ENCODE measurements around the gene SHLD1. TPM values are rescaled to one million over a fixed set of nuclear protein-coding genes. Genes with fewer than 3 reads are reported as not detected.
A peak's percentile ranks its signal among the peaks of the same experiment; 100 is the strongest.

Gene SHLD1
- total and polyA plus RNA-seq, 7 donors, result 3.7 to 16.8 (median 8.6) TPM

DNA sequence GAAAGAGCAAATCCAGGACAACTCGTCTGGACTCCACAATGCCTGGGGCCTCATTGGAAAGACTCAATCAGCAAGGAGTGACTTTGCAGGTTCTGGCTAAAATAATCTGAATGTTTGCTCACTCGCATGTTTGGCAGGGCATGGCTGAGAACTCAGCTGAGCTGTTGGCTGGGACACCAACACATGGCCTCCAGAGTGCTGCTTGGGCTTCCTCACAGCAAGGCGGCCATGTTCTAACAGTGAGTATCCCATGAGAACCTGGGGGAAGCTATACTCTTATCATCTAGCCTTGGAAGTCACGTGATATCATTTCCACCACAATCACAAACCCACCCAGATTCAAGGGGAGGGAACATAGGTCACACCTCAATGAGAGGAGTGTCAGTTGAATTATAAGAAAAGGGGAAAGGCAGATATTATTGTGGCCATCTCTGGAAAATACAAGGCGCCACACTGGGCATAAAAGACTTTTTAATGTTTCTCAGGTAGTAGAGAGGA is 23.1 kb upstream of the SHLD1 start:
- H3K27me3 ChIP-seq (ENCODE audit: insufficient read depth in 3 of 3, low read length in 2 of 3), result no peaks in the 10 kb centered on the region
- WGBS, 3 donors, result 71 to 85% (median 81%) methylated on average over 5 of the region's 5 CpGs
- no peaks in the 10 kb centered on the region for H3K9me3 ChIP-seq
- DNase-seq, result no peak
- H3K36me3 ChIP-seq (ENCODE audit: insufficient read depth in 1 of 2, low read depth in 1 of 2), result no peaks in the 10 kb centered on the region
- intact Hi-C loops (cut with DNase I), result no loop called here
- TF ChIP-seq, protein P1, sequence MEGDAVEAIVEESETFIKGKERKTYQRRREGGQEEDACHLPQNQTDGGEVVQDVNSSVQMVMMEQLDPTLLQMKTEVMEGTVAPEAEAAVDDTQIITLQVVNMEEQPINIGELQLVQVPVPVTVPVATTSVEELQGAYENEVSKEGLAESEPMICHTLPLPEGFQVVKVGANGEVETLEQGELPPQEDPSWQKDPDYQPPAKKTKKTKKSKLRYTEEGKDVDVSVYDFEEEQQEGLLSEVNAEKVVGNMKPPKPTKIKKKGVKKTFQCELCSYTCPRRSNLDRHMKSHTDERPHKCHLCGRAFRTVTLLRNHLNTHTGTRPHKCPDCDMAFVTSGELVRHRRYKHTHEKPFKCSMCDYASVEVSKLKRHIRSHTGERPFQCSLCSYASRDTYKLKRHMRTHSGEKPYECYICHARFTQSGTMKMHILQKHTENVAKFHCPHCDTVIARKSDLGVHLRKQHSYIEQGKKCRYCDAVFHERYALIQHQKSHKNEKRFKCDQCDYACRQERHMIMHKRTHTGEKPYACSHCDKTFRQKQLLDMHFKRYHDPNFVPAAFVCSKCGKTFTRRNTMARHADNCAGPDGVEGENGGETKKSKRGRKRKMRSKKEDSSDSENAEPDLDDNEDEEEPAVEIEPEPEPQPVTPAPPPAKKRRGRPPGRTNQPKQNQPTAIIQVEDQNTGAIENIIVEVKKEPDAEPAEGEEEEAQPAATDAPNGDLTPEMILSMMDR (IDR thresholded peaks at IDR 0.05), result no peak
- H3K27ac ChIP-seq, result no peak overlapping the region
- H3K4me1 ChIP-seq, result no peaks in the 10 kb centered on the region
- no peak overlapping the region for H3K4me3 ChIP-seq
- no peak for ATAC-seq

DNA sequence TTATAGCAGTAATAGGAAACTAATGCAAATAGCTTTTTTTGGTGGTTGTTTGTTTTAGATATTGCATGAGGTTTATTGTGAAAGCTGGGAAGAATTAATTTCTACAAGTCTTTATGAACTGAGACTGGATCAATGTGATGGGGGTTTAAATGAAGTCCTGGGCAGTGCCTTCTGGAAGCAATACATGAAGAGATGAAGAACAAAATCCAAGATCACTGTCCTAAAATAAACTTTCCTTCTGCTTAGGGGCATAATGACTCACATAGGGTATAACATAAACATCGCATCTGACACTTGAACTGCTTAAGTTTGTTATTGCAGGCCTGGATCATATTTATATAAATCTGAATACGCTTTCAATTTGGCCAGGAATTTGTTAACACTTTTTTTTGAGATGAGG is 20.9 kb upstream of the SHLD1 start:
- no peaks in the 10 kb centered on the region for H3K9me3 ChIP-seq
- H3K4me3 ChIP-seq, result no peak overlapping the region
- 97 to 100% (median 98%) methylated on average over 2 of the region's 2 CpGs for WGBS, 3 donors
- no peaks in the 10 kb centered on the region for H3K4me1 ChIP-seq
- ATAC-seq (no peak), DNase-seq (no peak)
- no peak overlapping the region for H3K27ac ChIP-seq
- no peaks in the 10 kb centered on the region for H3K27me3 ChIP-seq (ENCODE audit: insufficient read depth in 3 of 3, low read length in 2 of 3)
- intact Hi-C loops (cut with DNase I), result no loop called here
- H3K36me3 ChIP-seq (ENCODE audit: insufficient read depth in 1 of 2, low read depth in 1 of 2), result no peaks in the 10 kb centered on the region
- TF ChIP-seq, protein P1 (IDR thresholded peaks at IDR 0.05), result no peak

DNA sequence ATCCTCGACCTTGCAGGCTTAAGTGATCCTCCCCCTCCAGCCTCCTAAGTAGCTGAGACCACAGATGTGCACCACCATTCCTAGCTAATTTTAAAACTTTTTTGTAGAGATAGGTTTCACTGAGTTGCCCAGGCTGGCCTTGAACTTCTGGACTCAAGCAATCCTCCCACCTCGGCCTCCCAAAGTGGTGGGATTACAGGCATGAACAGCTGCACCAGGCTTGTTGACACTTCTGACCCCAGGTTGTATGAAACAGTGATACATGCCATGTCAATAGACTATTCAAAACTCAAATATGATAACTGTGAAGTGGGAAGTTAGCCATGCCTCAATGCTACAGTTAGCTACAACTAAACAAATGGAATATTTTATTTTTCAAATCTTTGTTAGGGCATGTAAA is 20.1 kb upstream of the SHLD1 start:
- TF ChIP-seq, protein P1 (IDR thresholded peaks at IDR 0.05), result no peak
- Histone ChIP-seq H3K4me1 (no peaks in the 10 kb centered on the region), H3K27me3 (ENCODE audit: insufficient read depth in 3 of 3, low read length in 2 of 3) (no peaks in the 10 kb centered on the region), H3K4me3 (no peak overlapping the region), H3K27ac (no peak overlapping the region), H3K36me3 (ENCODE audit: insufficient read depth in 1 of 2, low read depth in 1 of 2) (no peaks in the 10 kb centered on the region), H3K9me3 (no peaks in the 10 kb centered on the region)
- intact Hi-C loops (cut with DNase I), result no loop called here
- DNase-seq (no peak), ATAC-seq (no peak)
- WGBS, 3 donors, result 87 to 91% (median 89%) methylated on average over 2 of the region's 2 CpGs

DNA sequence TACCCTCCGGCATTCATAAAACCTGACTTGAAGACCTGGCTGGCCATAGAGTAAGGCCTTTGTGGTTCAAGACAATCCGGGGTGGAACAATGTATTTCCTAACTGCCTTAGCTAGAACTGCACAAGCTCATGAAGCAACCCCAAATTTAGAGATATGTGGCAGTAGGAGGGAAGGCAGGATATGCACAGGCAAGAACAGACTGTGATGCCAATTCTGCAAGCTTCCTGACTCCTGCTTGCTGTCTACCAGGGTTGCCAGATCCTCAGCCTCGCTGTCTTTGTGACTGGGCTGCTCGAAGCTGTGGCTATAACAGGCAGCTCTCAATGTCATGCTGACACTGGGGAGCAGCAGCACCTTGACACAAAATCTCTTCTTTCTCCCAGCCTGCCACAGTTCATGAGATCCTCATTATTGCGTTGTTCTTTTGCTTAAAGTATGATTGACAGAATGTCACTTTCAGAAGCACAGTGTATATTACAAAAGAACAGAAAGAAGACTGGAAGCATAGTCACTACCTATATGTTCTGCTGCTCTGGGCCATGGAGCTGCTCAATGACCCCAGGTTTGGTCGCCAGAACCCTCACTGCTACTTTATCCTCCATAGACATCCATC is 18.3 kb upstream of the SHLD1 start:
- 43 to 61% (median 60%) methylated on average over 6 of the region's 6 CpGs for WGBS, 3 donors

More for the DNA sequence above, 18.3 kb upstream of the SHLD1 start:
- Histone ChIP-seq H3K27me3 (ENCODE audit: insufficient read depth in 3 of 3, low read length in 2 of 3) (no peaks in the 10 kb centered on the region), H3K27ac (no peak overlapping the region), H3K4me3 (no peak overlapping the region), H3K36me3 (ENCODE audit: insufficient read depth in 1 of 2, low read depth in 1 of 2) (no peaks in the 10 kb centered on the region), H3K4me1 (no peaks in the 10 kb centered on the region), H3K9me3 (no peaks in the 10 kb centered on the region)
- intact Hi-C loops (cut with DNase I), result no loop called here
- TF ChIP-seq, protein P1 (IDR thresholded peaks at IDR 0.05), result no peak
- DNase-seq, result no peak
- ATAC-seq, result peak in 2 of 4 donors; percentile 15 to 26
